ENCODE measurements around the gene MBTPS2. TPM values are rescaled to one million over a fixed set of nuclear protein-coding genes. Genes with fewer than 3 reads are reported as not detected.

MBTPS2 gene
- total and polyA plus RNA-seq, 7 experiments from 2014 or later = 4.6 to 9.9 (median 7.0) TPM

- ChIA-PET CTCF (no interaction called here), POLR2A (no interaction called here)
- H3K4me3 ChIP-seq (ENCODE audit: low read length) = no peak overlapping the region
- Mint-ChIP-seq H3K9me3 (no peaks in the 10 kb centered on the region), H3K27ac (no peak overlapping the region), H3K4me1 (peaks cover 0 to 4% (median 0%) of the 10 kb centered on the region in 7 donors), H3K27me3 (no peaks in the 10 kb centered on the region), H3K4me3 (no peak overlapping the region), H3K36me3 (peaks cover 0 to 27% (median 11%) of the 10 kb centered on the region in 5 donors)
- DNase-seq = no peak
- no peak overlapping the region for H3K27ac ChIP-seq (ENCODE audit: low read depth, low read length)
- no peaks in the 10 kb centered on the region for H3K27me3 ChIP-seq (ENCODE audit: control insufficient read depth in 2 of 2, insufficient read depth in 2 of 2, low read length in 2 of 2)
- peaks cover 0 to 15% (median 3%) of the 10 kb centered on the region in 3 experiments for H3K36me3 ChIP-seq (ENCODE audit: control insufficient read depth in 2 of 3, insufficient read depth in 3 of 3, low read length in 3 of 3)
- no peak for ATAC-seq
- no peaks in the 10 kb centered on the region for H3K4me1 ChIP-seq (ENCODE audit: control insufficient read depth in 2 of 2, insufficient read depth in 2 of 2, low read length in 2 of 2)
- intact Hi-C loops (cut with micrococcal nuclease) = loop anchor here in 1 of 2 donors (10.0 kb wide), 1 partner anchor 77 kb away; no protein-coding TSS in a partner anchor
- no peaks in the 10 kb centered on the region for H3K9me3 ChIP-seq (ENCODE audit: control insufficient read depth in 2 of 3, low read length in 3 of 3)
Measured at GRCh38 chrX:21847342-21847741, 7.9 kb downstream of the MBTPS2 start.

DNA sequence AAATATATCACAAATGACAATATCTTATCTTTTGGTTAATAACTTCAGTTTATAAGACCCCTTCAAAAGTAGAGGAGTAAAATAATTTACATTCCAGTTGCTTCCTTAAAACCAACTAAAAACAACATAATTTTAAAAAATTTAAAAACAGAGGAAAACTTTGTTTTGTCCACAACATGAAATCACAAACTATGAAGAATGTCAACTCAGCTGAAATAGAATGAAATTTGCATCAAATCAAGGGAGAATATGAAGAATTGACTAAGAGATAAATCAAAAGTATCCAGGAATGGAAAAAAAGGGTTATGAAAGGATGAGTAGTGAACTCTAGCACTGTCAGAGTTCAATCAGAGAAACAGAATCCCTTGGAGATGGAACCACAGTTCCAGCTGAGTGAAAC lies 14.2 kb downstream of the MBTPS2 start:
- Histone ChIP-seq H3K27ac (ENCODE audit: low read depth, low read length) (no peak overlapping the region), H3K27me3 (ENCODE audit: control insufficient read depth in 2 of 2, insufficient read depth in 2 of 2, low read length in 2 of 2) (no peaks in the 10 kb centered on the region), H3K4me3 (ENCODE audit: low read length) (no peak overlapping the region), H3K36me3 (ENCODE audit: control insufficient read depth in 2 of 3, insufficient read depth in 3 of 3, low read length in 3 of 3) (peaks cover 0 to 14% (median 0%) of the 10 kb centered on the region in 3 experiments), H3K4me1 (ENCODE audit: control insufficient read depth in 2 of 2, insufficient read depth in 2 of 2, low read length in 2 of 2) (no peaks in the 10 kb centered on the region), H3K9me3 (ENCODE audit: control insufficient read depth in 2 of 3, low read length in 3 of 3) (no peaks in the 10 kb centered on the region)
- peaks cover 0 to 44% (median 22%) of the 10 kb centered on the region in 5 donors for H3K36me3 Mint-ChIP-seq
- no peak overlapping the region for H3K27ac Mint-ChIP-seq
- H3K4me3 Mint-ChIP-seq = no peak overlapping the region
- no peaks in the 10 kb centered on the region for H3K9me3 Mint-ChIP-seq
- DNase-seq (no peak), ATAC-seq (no peak)
- intact Hi-C loops (cut with micrococcal nuclease) = no loop called here
- POLR2A ChIA-PET = no interaction called here
- CTCF ChIA-PET = no interaction called here
- peaks cover 0 to 3% (median 0%) of the 10 kb centered on the region in 7 donors for H3K4me1 Mint-ChIP-seq
- H3K27me3 Mint-ChIP-seq = no peaks in the 10 kb centered on the region

DNA sequence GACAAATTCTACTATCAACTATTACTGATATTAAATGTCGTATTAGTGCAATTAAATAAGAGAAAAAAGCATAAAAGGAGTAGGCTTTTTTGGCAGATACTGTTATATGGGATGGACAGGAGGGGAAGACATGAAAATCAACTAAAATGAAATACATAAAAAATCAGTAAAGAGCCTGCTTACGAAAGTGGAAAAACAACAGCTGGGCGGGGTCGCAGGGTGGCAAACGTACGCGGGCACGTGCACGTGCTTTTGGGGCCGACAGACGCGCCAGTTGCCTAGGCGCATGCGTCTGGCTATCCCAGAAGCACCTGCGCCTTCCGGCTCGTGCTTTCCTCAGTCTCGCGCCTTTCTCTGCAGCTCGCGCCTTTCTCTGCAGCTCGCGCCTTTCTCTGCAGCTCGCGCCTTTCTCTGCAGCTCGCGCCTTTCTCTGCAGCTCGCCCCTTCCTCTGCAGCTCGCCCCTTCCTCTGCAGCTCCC lies 16.6 kb downstream of the MBTPS2 start, which contains the start of gene YY2:
YY2 (plus strand) TSS at position 51 of the 479 bp plus-strand sequence. CDS start 498 bp downstream, outside the sequence.
- H3K4me3 Mint-ChIP-seq = no peak within 1 kb of the TSS
- ChIA-PET CTCF (no interaction called here), POLR2A (no interaction called here)
- H3K4me1 ChIP-seq (ENCODE audit: control insufficient read depth in 2 of 2, insufficient read depth in 2 of 2, low read length in 2 of 2) = no peaks in the 10 kb centered on the region
- DNase-seq (no peak), ATAC-seq (no peak)
- H3K27ac Mint-ChIP-seq = no peak within 1 kb of the TSS
- intact Hi-C loops (cut with micrococcal nuclease) = no loop called here
- H3K36me3 ChIP-seq (ENCODE audit: control insufficient read depth in 2 of 3, insufficient read depth in 3 of 3, low read length in 3 of 3) = peaks cover 0 to 14% (median 0%) of the 10 kb centered on the region in 3 experiments
- no peaks in the 10 kb centered on the region for H3K27me3 Mint-ChIP-seq
- no peak within 1 kb of the TSS for H3K4me3 ChIP-seq (ENCODE audit: low read length)
- no peaks in the 10 kb centered on the region for H3K9me3 ChIP-seq (ENCODE audit: control insufficient read depth in 2 of 3, low read length in 3 of 3)
- H3K36me3 Mint-ChIP-seq = peaks cover 0 to 40% (median 19%) of the 10 kb centered on the region in 5 donors
- H3K27ac ChIP-seq (ENCODE audit: low read depth, low read length) = no peak within 1 kb of the TSS
- no peaks in the 10 kb centered on the region for H3K9me3 Mint-ChIP-seq
- H3K4me1 Mint-ChIP-seq = peaks cover 0 to 7% (median 2%) of the 10 kb centered on the region in 7 donors
- H3K27me3 ChIP-seq (ENCODE audit: control insufficient read depth in 2 of 2, insufficient read depth in 2 of 2, low read length in 2 of 2) = no peaks in the 10 kb centered on the region

DNA sequence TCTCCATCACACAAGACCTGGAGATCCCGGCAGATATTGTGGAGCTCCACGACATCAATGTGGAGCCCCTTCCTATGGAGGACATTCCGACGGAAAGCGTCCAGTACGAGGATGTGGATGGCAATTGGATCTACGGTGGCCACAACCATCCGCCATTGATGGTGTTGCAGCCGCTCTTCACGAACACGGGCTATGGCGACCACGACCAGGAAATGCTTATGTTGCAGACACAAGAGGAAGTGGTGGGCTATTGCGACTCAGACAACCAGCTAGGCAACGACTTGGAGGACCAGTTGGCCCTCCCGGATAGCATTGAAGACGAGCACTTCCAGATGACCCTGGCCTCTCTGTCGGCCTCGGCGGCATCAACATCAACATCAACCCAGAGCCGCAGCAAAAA lies 17.1 kb downstream of the MBTPS2 start:
- Histone ChIP-seq H3K27ac (ENCODE audit: low read depth, low read length) (no peak overlapping the region), H3K4me1 (ENCODE audit: control insufficient read depth in 2 of 2, insufficient read depth in 2 of 2, low read length in 2 of 2) (no peaks in the 10 kb centered on the region), H3K4me3 (ENCODE audit: low read length) (no peak overlapping the region), H3K27me3 (ENCODE audit: control insufficient read depth in 2 of 2, insufficient read depth in 2 of 2, low read length in 2 of 2) (no peaks in the 10 kb centered on the region), H3K36me3 (ENCODE audit: control insufficient read depth in 2 of 3, insufficient read depth in 3 of 3, low read length in 3 of 3) (peaks cover 0 to 14% (median 0%) of the 10 kb centered on the region in 3 experiments), H3K9me3 (ENCODE audit: control insufficient read depth in 2 of 3, low read length in 3 of 3) (no peaks in the 10 kb centered on the region)
- H3K4me1 Mint-ChIP-seq = peaks cover 0 to 7% (median 2%) of the 10 kb centered on the region in 7 donors
- no peak overlapping the region for H3K4me3 Mint-ChIP-seq
- DNase-seq = no peak
- intact Hi-C loops (cut with micrococcal nuclease) = no loop called here
- H3K9me3 Mint-ChIP-seq = no peaks in the 10 kb centered on the region
- ChIA-PET CTCF (no interaction called here), POLR2A (no interaction called here)
- peaks cover 0 to 37% (median 19%) of the 10 kb centered on the region in 5 donors for H3K36me3 Mint-ChIP-seq
- H3K27me3 Mint-ChIP-seq = no peaks in the 10 kb centered on the region
- no peak for ATAC-seq
- no peak overlapping the region for H3K27ac Mint-ChIP-seq

GRCh38 chrX:21863241-21863640 lies 23.8 kb downstream of the MBTPS2 start:
- H3K36me3 ChIP-seq (ENCODE audit: control insufficient read depth in 2 of 3, insufficient read depth in 3 of 3, low read length in 3 of 3) = no peaks in the 10 kb centered on the region
- Mint-ChIP-seq H3K4me3 (no peak overlapping the region), H3K9me3 (no peaks in the 10 kb centered on the region), H3K36me3 (peaks cover 0 to 5% (median under 1%) of the 10 kb centered on the region in 5 donors), H3K4me1 (peaks cover 0 to 10% (median 5%) of the 10 kb centered on the region in 7 donors), H3K27me3 (no peaks in the 10 kb centered on the region), H3K27ac (no peak overlapping the region)
- H3K4me3 ChIP-seq (ENCODE audit: low read length) = no peak overlapping the region
- H3K27ac ChIP-seq (ENCODE audit: low read depth, low read length) = no peak overlapping the region
- ChIA-PET POLR2A (no interaction called here), CTCF (no interaction called here)
- DNase-seq (no peak), ATAC-seq (no peak)
- intact Hi-C loops (cut with micrococcal nuclease) = no loop called here
- no peaks in the 10 kb centered on the region for H3K4me1 ChIP-seq (ENCODE audit: control insufficient read depth in 2 of 2, insufficient read depth in 2 of 2, low read length in 2 of 2)
- H3K9me3 ChIP-seq (ENCODE audit: control insufficient read depth in 2 of 3, low read length in 3 of 3) = no peaks in the 10 kb centered on the region
- no peaks in the 10 kb centered on the region for H3K27me3 ChIP-seq (ENCODE audit: control insufficient read depth in 2 of 2, insufficient read depth in 2 of 2, low read length in 2 of 2)

GRCh38 chrX:21865436-21865835 lies 26.0 kb downstream of the MBTPS2 start:
- H3K27ac ChIP-seq (ENCODE audit: low read depth, low read length) = no peak overlapping the region
- H3K27me3 ChIP-seq (ENCODE audit: control insufficient read depth in 2 of 2, insufficient read depth in 2 of 2, low read length in 2 of 2) = no peaks in the 10 kb centered on the region
- no peak overlapping the region for H3K27ac Mint-ChIP-seq
- H3K36me3 ChIP-seq (ENCODE audit: control insufficient read depth in 2 of 3, insufficient read depth in 3 of 3, low read length in 3 of 3) = no peaks in the 10 kb centered on the region
- no peaks in the 10 kb centered on the region for H3K9me3 Mint-ChIP-seq
- H3K4me3 Mint-ChIP-seq = no peak overlapping the region
- POLR2A ChIA-PET = no interaction called here
- no peaks in the 10 kb centered on the region for H3K27me3 Mint-ChIP-seq
- H3K4me1 ChIP-seq (ENCODE audit: control insufficient read depth in 2 of 2, insufficient read depth in 2 of 2, low read length in 2 of 2) = no peaks in the 10 kb centered on the region
- H3K4me3 ChIP-seq (ENCODE audit: low read length) = no peak overlapping the region
- peaks cover 0 to 11% (median 4%) of the 10 kb centered on the region in 5 donors for H3K36me3 Mint-ChIP-seq
- CTCF ChIA-PET = no interaction called here
- no peak for DNase-seq
- ATAC-seq = no peak
- no peaks in the 10 kb centered on the region for H3K9me3 ChIP-seq (ENCODE audit: control insufficient read depth in 2 of 3, low read length in 3 of 3)
- peaks cover 0 to 7% (median 3%) of the 10 kb centered on the region in 7 donors for H3K4me1 Mint-ChIP-seq
- intact Hi-C loops (cut with micrococcal nuclease) = no loop called here

DNA sequence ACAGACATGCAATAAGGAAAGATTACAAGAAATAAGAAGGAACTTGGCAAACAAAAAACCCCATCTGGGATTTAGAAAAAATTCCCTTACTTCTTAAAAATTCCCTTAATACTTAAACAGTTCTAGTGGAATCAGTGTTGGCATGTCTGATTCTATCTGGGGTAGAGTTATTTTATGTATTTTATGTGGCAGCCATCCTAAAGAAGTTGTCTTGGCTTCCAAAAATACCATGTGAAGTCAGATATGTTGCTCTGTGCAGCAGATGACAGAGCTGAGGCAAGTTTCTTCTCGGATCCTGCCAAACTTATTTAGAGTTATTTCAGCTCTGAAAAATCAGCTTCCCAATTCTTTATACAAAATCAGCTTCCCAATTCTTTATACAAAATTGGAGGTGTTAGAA lies 31.1 kb downstream of the MBTPS2 start:
- Mint-ChIP-seq H3K27me3 (no peaks in the 10 kb centered on the region), H3K36me3 (peaks cover 0 to 8% (median 4%) of the 10 kb centered on the region in 5 donors), H3K4me3 (no peak overlapping the region), H3K27ac (no peak overlapping the region), H3K9me3 (no peaks in the 10 kb centered on the region), H3K4me1 (peaks cover 0 to 7% (median 1%) of the 10 kb centered on the region in 7 donors)
- Histone ChIP-seq H3K36me3 (ENCODE audit: control insufficient read depth in 2 of 3, insufficient read depth in 3 of 3, low read length in 3 of 3) (no peaks in the 10 kb centered on the region), H3K4me1 (ENCODE audit: control insufficient read depth in 2 of 2, insufficient read depth in 2 of 2, low read length in 2 of 2) (no peaks in the 10 kb centered on the region), H3K27me3 (ENCODE audit: control insufficient read depth in 2 of 2, insufficient read depth in 2 of 2, low read length in 2 of 2) (no peaks in the 10 kb centered on the region), H3K27ac (ENCODE audit: low read depth, low read length) (no peak overlapping the region), H3K9me3 (ENCODE audit: control insufficient read depth in 2 of 3, low read length in 3 of 3) (no peaks in the 10 kb centered on the region), H3K4me3 (ENCODE audit: low read length) (no peak overlapping the region)
- DNase-seq (no peak), ATAC-seq (no peak)
- ChIA-PET CTCF (no interaction called here), POLR2A (no interaction called here)
- intact Hi-C loops (cut with micrococcal nuclease) = no loop called here

Data from naive thymus-derived CD4-positive, alpha-beta T cell (primary cell).